ENCODE measurements around the gene TIPRL. TPM values are rescaled to one million over a fixed set of nuclear protein-coding genes. Genes with fewer than 3 reads are reported as not detected.
A peak's percentile ranks its signal among the peaks of the same experiment; 100 is the strongest.
"Not testable (repeated sequence)": the region's sequence is repeated elsewhere in the genome, so short reads cannot be mapped to it uniquely, and the experiment has no call there.

Gene TIPRL
- total and polyA plus RNA-seq, 5 experiments from 2014 or later = 23.4 to 34.9 (median 29.3) TPM

- no peak overlapping the region for H3K4me3 Mint-ChIP-seq
- ATAC-seq = no peak
- DNase-seq = no peak
- peaks cover 7 to 32% (median 16%) of the 10 kb centered on the region in 5 donors for H3K27me3 Mint-ChIP-seq
- H3K27ac Mint-ChIP-seq = no peak overlapping the region
- peaks cover 0 to 14% (median 0%) of the 10 kb centered on the region in 4 donors for H3K4me1 Mint-ChIP-seq
- peaks cover 3 to 23% (median 22%) of the 10 kb centered on the region in 3 donors for H3K36me3 Mint-ChIP-seq
- H3K9me3 Mint-ChIP-seq = peaks cover 5 to 34% (median 22%) of the 10 kb centered on the region in 9 donors
- POLR2A ChIA-PET = no interaction called here
These were observed 15.1 kb upstream of the TIPRL start for GRCh38 chr1:168163670-168164069.

- POLR2A ChIA-PET = no interaction called here
- DNase-seq (no peak), ATAC-seq (no peak)
- Mint-ChIP-seq H3K27ac (no peak overlapping the region), H3K36me3 (peaks cover 2 to 19% (median 16%) of the 10 kb centered on the region in 3 donors), H3K9me3 (peaks cover 5 to 23% (median 13%) of the 10 kb centered on the region in 9 donors), H3K4me3 (no peak overlapping the region), H3K27me3 (peaks cover 5 to 31% (median 11%) of the 10 kb centered on the region in 5 donors), H3K4me1 (peaks cover 0 to 14% (median 0%) of the 10 kb centered on the region in 4 donors)
These were observed 14.0 kb upstream of the TIPRL start for GRCh38 chr1:168164771-168165170.

GRCh38 chr1:168167806-168168205 lies 11.0 kb upstream of the TIPRL start:
- peaks cover 4 to 22% (median 9%) of the 10 kb centered on the region in 5 donors for H3K27me3 Mint-ChIP-seq
- no peaks in the 10 kb centered on the region for H3K9me3 Mint-ChIP-seq
- H3K27ac Mint-ChIP-seq = no peak overlapping the region
- no peak for DNase-seq
- H3K36me3 Mint-ChIP-seq = peaks cover 0 to 5% (median 0%) of the 10 kb centered on the region in 3 donors
- no peak overlapping the region for H3K4me3 Mint-ChIP-seq
- peaks cover 0 to 11% (median 0%) of the 10 kb centered on the region in 4 donors for H3K4me1 Mint-ChIP-seq
- no peak for ATAC-seq
- POLR2A ChIA-PET = no interaction called here

GRCh38 chr1:168170564-168171508 lies 7.9 kb upstream of the TIPRL start:
- H3K9me3 Mint-ChIP-seq = no peaks in the 10 kb centered on the region
- no peak for ATAC-seq
- POLR2A ChIA-PET = no interaction called here

GRCh38 chr1:168172250-168172915 lies 6.4 kb upstream of the TIPRL start:
- DNase-seq (no peak), ATAC-seq (no peak)
- Mint-ChIP-seq H3K4me3 (no peak overlapping the region), H3K9me3 (no peaks in the 10 kb centered on the region), H3K27me3 (peaks cover 10 to 19% (median 16%) of the 10 kb centered on the region in 5 donors), H3K36me3 (peaks cover 0 to 9% (median 2%) of the 10 kb centered on the region in 3 donors), H3K27ac (peak overlapping the region in 1 of 10 donors; percentile 12), H3K4me1 (no peaks in the 10 kb centered on the region)
- POLR2A ChIA-PET = no interaction called here

More at GRCh38 chr1:168170564-168171508, 7.9 kb upstream of the TIPRL start:
- Mint-ChIP-seq H3K4me1 (no peaks in the 10 kb centered on the region), H3K27me3 (peaks cover 10 to 19% (median 16%) of the 10 kb centered on the region in 5 donors), H3K36me3 (peaks cover 0 to 9% (median 2%) of the 10 kb centered on the region in 3 donors), H3K27ac (peak overlapping the region in 1 of 10 donors; percentile 33), H3K4me3 (no peak overlapping the region)
- no peak for DNase-seq

- H3K9me3 Mint-ChIP-seq = no peaks in the 10 kb centered on the region
- peaks cover 0 to 7% (median under 1%) of the 10 kb centered on the region in 3 donors for H3K36me3 Mint-ChIP-seq
- peaks cover 2 to 10% (median 7%) of the 10 kb centered on the region in 5 donors for H3K27me3 Mint-ChIP-seq
- ATAC-seq = peak in 1 of 2 donors; percentile 1
- POLR2A ChIA-PET = interaction anchor here (0.6 to 1.1 kb wide), 2 partner anchors 47 to 242 kb away, joined by 3 to 4 read pairs; partner anchors contain the start of gene DCAF6
- no peak overlapping the region for H3K27ac Mint-ChIP-seq
- peak overlapping the region in 1 of 10 donors; percentile 63 for H3K4me3 Mint-ChIP-seq
- DNase-seq = no peak
- H3K4me1 Mint-ChIP-seq = peaks cover 0 to 10% (median 7%) of the 10 kb centered on the region in 4 donors
These were observed 530 bp upstream of the TIPRL start for GRCh38 chr1:168178227-168178637.

GRCh38 chr1:168179438-168180147 lies 831 bp downstream of the TIPRL start:
- peaks cover 0 to 5% (median 0%) of the 10 kb centered on the region in 5 donors for H3K27me3 Mint-ChIP-seq
- no peak for ATAC-seq
- H3K27ac Mint-ChIP-seq = no peak overlapping the region
- peaks cover 6 to 17% (median 11%) of the 10 kb centered on the region in 4 donors for H3K4me1 Mint-ChIP-seq
- H3K9me3 Mint-ChIP-seq = no peaks in the 10 kb centered on the region
- H3K4me3 Mint-ChIP-seq = no peak overlapping the region
- H3K36me3 Mint-ChIP-seq = peaks cover 0 to 7% (median 0%) of the 10 kb centered on the region in 3 donors
- POLR2A ChIA-PET = interaction anchor here (1.1 to 1.4 kb wide), 2 partner anchors 45 to 244 kb away, joined by 3 to 4 read pairs; no protein-coding TSS in a partner anchor
- DNase-seq = peak in 1 of 10 donors; percentile 4

- no peak overlapping the region for H3K4me3 Mint-ChIP-seq
- H3K27ac Mint-ChIP-seq = no peak overlapping the region
- peaks cover 0 to 13% (median 3%) of the 10 kb centered on the region in 3 donors for H3K36me3 Mint-ChIP-seq
- POLR2A ChIA-PET = interaction anchor here (1.4 kb wide), 1 partner anchor 244 kb away, joined by 3 read pairs; no protein-coding TSS in a partner anchor
- peaks cover 6 to 22% (median 11%) of the 10 kb centered on the region in 4 donors for H3K4me1 Mint-ChIP-seq
- ATAC-seq (no peak), DNase-seq (no peak)
- peaks cover 0 to 3% (median 0%) of the 10 kb centered on the region in 5 donors for H3K27me3 Mint-ChIP-seq
- no peaks in the 10 kb centered on the region for H3K9me3 Mint-ChIP-seq
These were observed 1.4 kb downstream of the TIPRL start for GRCh38 chr1:168180148-168180524.

- Mint-ChIP-seq H3K4me3 (peak overlapping the region in 2 of 10 donors; percentile 4 to 30), H3K36me3 (peaks cover 0 to 23% (median 5%) of the 10 kb centered on the region in 3 donors), H3K4me1 (peaks cover 6 to 25% (median 11%) of the 10 kb centered on the region in 4 donors)
- H3K27ac Mint-ChIP-seq, H3K9me3 Mint-ChIP-seq, H3K27me3 Mint-ChIP-seq, POLR2A ChIA-PET, DNase-seq, ATAC-seq: not testable (repeated sequence)
These were observed 2.4 kb downstream of the TIPRL start for GRCh38 chr1:168181063-168181720.

- POLR2A ChIA-PET = no interaction called here
- Mint-ChIP-seq H3K36me3 (peaks cover 8 to 78% (median 30%) of the 10 kb centered on the region in 3 donors), H3K27ac (no peak overlapping the region), H3K9me3 (no peaks in the 10 kb centered on the region), H3K4me3 (no peak overlapping the region), H3K27me3 (no peaks in the 10 kb centered on the region), H3K4me1 (peaks cover 10 to 28% (median 20%) of the 10 kb centered on the region in 4 donors)
- DNase-seq (no peak), ATAC-seq (no peak)
These were observed 8.4 kb downstream of the TIPRL start for GRCh38 chr1:168187177-168187576.

- Mint-ChIP-seq H3K36me3 (peaks cover 16 to 88% (median 41%) of the 10 kb centered on the region in 3 donors), H3K9me3 (no peaks in the 10 kb centered on the region), H3K27ac (peak overlapping the region in 1 of 10 donors; percentile 84), H3K4me3 (no peak overlapping the region), H3K4me1 (peaks cover 11 to 15% (median 12%) of the 10 kb centered on the region in 4 donors), H3K27me3 (no peaks in the 10 kb centered on the region)
- no peak for ATAC-seq
- DNase-seq = no peak
- POLR2A ChIA-PET = no interaction called here
These were observed 11.6 kb downstream of the TIPRL start for GRCh38 chr1:168190403-168190802.
